SK-N-SH (cell line): ENCODE measurements around the gene CHPF. TPM values are rescaled to one million over a fixed set of nuclear protein-coding genes. Genes with fewer than 3 reads are reported as not detected.

Experiments
- CTCF ChIA-PET: fragments of 300-600, 350-600 bp; formaldehyde crosslinking; extraction: SDS; loops from one replicate; lab custom pipeline; 2021; lab: Yijun Ruan, JAX
- POLR2A ChIA-PET: fragments of 350-600 bp; sonication (Branson Sonifier 250); formaldehyde crosslinking; extraction: SDS; loops from one replicate; lab custom pipeline; 2020; ENCODE audit warnings: antibody characterized with exemption, inconsistent platforms; lab: Yijun Ruan, JAX
- DNase-seq: peaks from one replicate; pipeline ENCODE4 v3.0.0; 2012
- H2AFZ ChIP-seq: fragments of 200-600 bp; sonication (generic); 2 replicates; pipeline ENCODE4 v1.8.1; 2016; ENCODE audit warnings: antibody characterized with exemption, mild to moderate bottlenecking, low read depth
- H3F3A ChIP-seq: fragments of 200-600 bp; sonication (generic); replicated peaks from 2 replicates; pipeline ENCODE3; 2016; ENCODE audit warnings: antibody characterized with exemption, mild to moderate bottlenecking; ENCODE audit not compliant: insufficient read depth
- H3K27ac ChIP-seq, 2 experiments: fragments of 200-500 bp in 1 of 2; fragments of 200-600 bp in 1 of 2; sonication (Bioruptor generic) in 1 of 2; sonication (generic), shearing (Covaris generic) in 1 of 2; 2 replicates each; pipeline versions ENCODE4 v1.5.1 to v1.6.1; 2014 to 2016; ENCODE audit warnings: low read depth in 2 of 2, inconsistent platforms in 1 of 2, low read length in 1 of 2, mild to moderate bottlenecking in 1 of 2, mixed read lengths in 1 of 2
- H3K27me3 ChIP-seq: fragments of 200-600 bp; sonication (generic), shearing (Covaris generic); 2 replicates; pipeline ENCODE4 v1.6.1; 2016; ENCODE audit warnings: mixed run types; ENCODE audit not compliant: insufficient read depth
- H3K36me3 ChIP-seq, 2 experiments: fragments of 200-500 bp in 1 of 2; fragments of 200-600 bp in 1 of 2; sonication (Bioruptor generic) in 1 of 2; sonication (generic) in 1 of 2; replicated peaks in 1 of 2; 2 replicates each; pipeline versions ENCODE3 to v1.5.1; 2014 to 2016; ENCODE audit warnings: low read length in 1 of 2, mild to moderate bottlenecking in 1 of 2; ENCODE audit not compliant: insufficient read depth in 2 of 2, control insufficient read depth in 1 of 2
- H3K4me1 ChIP-seq, 2 experiments: fragments of 200-500 bp in 1 of 2; fragments of 200-600 bp in 1 of 2; sonication (Bioruptor generic) in 1 of 2; sonication (generic), shearing (Covaris generic) in 1 of 2; 2 replicates each; pipeline versions ENCODE4 v1.5.1 to v1.6.1; 2014 to 2016; ENCODE audit warnings: low read depth in 1 of 2, low read length in 1 of 2, mixed run types in 1 of 2; ENCODE audit not compliant: insufficient read depth in 2 of 2, control insufficient read depth in 1 of 2
- H3K4me2 ChIP-seq: fragments of 200-600 bp; sonication (generic), shearing (Covaris generic); 2 replicates; pipeline ENCODE4 v1.6.1; 2017; ENCODE audit warnings: mixed run types
- H3K4me3 ChIP-seq, 2 experiments: fragments of 200-500 bp in 1 of 2; fragments of 200-600 bp in 1 of 2; sonication (Bioruptor generic) in 1 of 2; sonication (generic), shearing (Covaris generic) in 1 of 2; 2 replicates each; pipeline versions ENCODE4 v1.5.1 to v1.8.1; 2014 to 2016; ENCODE audit warnings: low read depth in 2 of 2, inconsistent platforms in 1 of 2, low read length in 1 of 2, mild to moderate bottlenecking in 1 of 2, mixed read lengths in 1 of 2, moderate library complexity in 1 of 2
- H3K79me2 ChIP-seq: fragments of 200-600 bp; sonication (generic); 2 replicates; pipeline ENCODE4 v1.8.1; 2017; ENCODE audit warnings: mild to moderate bottlenecking; ENCODE audit not compliant: insufficient read depth
- H3K9ac ChIP-seq: fragments of 200-600 bp; sonication (generic); 2 replicates; pipeline ENCODE4 v1.6.1; 2017; ENCODE audit warnings: mixed run types
- H3K9me2 ChIP-seq: fragments of 200-600 bp; sonication (generic); 2 replicates; pipeline ENCODE4 v1.6.1; 2017; ENCODE audit warnings: mixed run types
- H3K9me3 ChIP-seq: fragments of 200-600 bp; sonication (generic); 2 replicates; pipeline ENCODE4 v1.6.1; 2017; ENCODE audit warnings: mixed run types, mild to moderate bottlenecking, moderate library complexity
- H4K20me1 ChIP-seq: fragments of 200-600 bp; sonication (generic); 2 replicates; pipeline ENCODE4 v1.6.1; 2017; ENCODE audit warnings: mild to moderate bottlenecking, mixed run types; ENCODE audit not compliant: insufficient read depth
- CHD2 ChIP-seq: fragments of 150-350 bp; IDR thresholded peaks from 2 replicates; pipeline ENCODE4 v1.6.1; 2018; ENCODE audit warnings: low read length; ENCODE audit not compliant: partially characterized antibody
- ELF1 ChIP-seq: IDR thresholded peaks from 2 replicates; pipeline ENCODE4 v1.4.0; 2012
- EZH2phosphoT487 ChIP-seq: fragments of 200-600 bp; sonication (generic); IDR thresholded peaks from 2 replicates; pipeline ENCODE4 v1.6.1; 2017; ENCODE audit warnings: low read depth, mixed run types, mild to moderate bottlenecking, antibody characterized with exemption, moderate library complexity, borderline replicate concordance
- FOXJ3 ChIP-seq: sonication (generic); formaldehyde crosslinking; IDR thresholded peaks from 2 replicates; pipeline ENCODE4 v1.5.1; 2020; ENCODE audit warnings: mild to moderate bottlenecking, missing genetic modification reagents
- GATA2 ChIP-seq: sonication (generic); formaldehyde crosslinking; IDR thresholded peaks from 2 replicates; pipeline ENCODE4 v1.5.0; 2020; ENCODE audit warnings: mild to moderate bottlenecking, missing genetic modification reagents
- JUND ChIP-seq: IDR thresholded peaks from 2 replicates; pipeline ENCODE4 v1.4.0; 2012
- NFIC ChIP-seq: IDR thresholded peaks from 2 replicates; pipeline ENCODE4 v1.4.0; 2012; ENCODE audit warnings: borderline replicate concordance
- NRF1 ChIP-seq: IDR thresholded peaks from 2 replicates; pipeline ENCODE4 v1.6.1; 2012; ENCODE audit warnings: low read depth, mild to moderate bottlenecking, low read length
- POLR2AphosphoS5 ChIP-seq: IDR thresholded peaks from 2 replicates; pipeline ENCODE4 v1.6.1; 2012; ENCODE audit warnings: low read depth, low read length
- RCOR1 ChIP-seq: fragments of 150-350 bp; IDR thresholded peaks from 2 replicates; pipeline ENCODE4 v1.6.1; 2017; ENCODE audit warnings: antibody characterized with exemption, low read length
- RFX5 ChIP-seq: IDR thresholded peaks from 2 replicates; pipeline ENCODE4 v1.6.1; 2012; ENCODE audit warnings: mild to moderate bottlenecking, improper control_type of control experiment, low read length
- RXRA ChIP-seq: IDR thresholded peaks from 2 replicates; pipeline ENCODE4 v1.4.0; 2012; ENCODE audit warnings: low read depth, mild to moderate bottlenecking, borderline replicate concordance
- SIN3A ChIP-seq: IDR thresholded peaks from 2 replicates; pipeline ENCODE4 v1.6.1; 2012; ENCODE audit warnings: low read depth, mild to moderate bottlenecking, low read length, moderate library complexity, borderline replicate concordance
- USF1 ChIP-seq: IDR thresholded peaks from 2 replicates; pipeline ENCODE4 v1.4.0; 2012; ENCODE audit warnings: low read depth, borderline replicate concordance
- USF2 ChIP-seq: fragments of 150-350 bp; IDR thresholded peaks from 2 replicates; pipeline ENCODE4 v1.6.1; 2017; ENCODE audit warnings: antibody characterized with exemption, low read length, low read depth, borderline replicate concordance
- WGBS: methylation state at CpG from one replicate; pipeline ENCODE4 v1.1.6; 2017; ENCODE audit warnings: low lambda C conversion rate; 5-methylcytosine and 5-hydroxymethylcytosine counted together
- polyA plus RNA-seq, 3 experiments: library from polyadenylated mRNA; depleted of rRNA; stranded (reverse); fragments of >200 nt; gene quantifications; 2 replicates each; pipeline ENCODE4 v1.2.3, GENCODE V29; 2012
- TF ChIP-seq, protein P1 (sequence below): IDR thresholded peaks from 2 replicates; pipeline ENCODE4 v1.4.0; 2012; ENCODE audit warnings: low read depth
- TF ChIP-seq, protein P2 (sequence below): fragments of 200-600 bp; sonication (generic); IDR thresholded peaks from 2 replicates; pipeline ENCODE4 v1.6.1; 2017; ENCODE audit warnings: antibody characterized with exemption, mild to moderate bottlenecking, moderate library complexity
- TF ChIP-seq, protein P3 (sequence below): fragments of 150-350 bp; IDR thresholded peaks from 2 replicates; pipeline ENCODE4 v1.6.1; 2016; ENCODE audit warnings: mild to moderate bottlenecking, low read depth, low read length

The CHPF gene
- polyA plus RNA-seq, 1 of the 3 experiments (the other 2 are of a cell fraction): 141 TPM

- H2AFZ ChIP-seq: no peak overlapping the region
- WGBS: 82% methylated on average over 3 of the region's 10 CpGs
- peaks cover 2 to 20% of the 10 kb centered on the region in 2 experiments; a peak in 2 of 4 replicates for H3K4me1 ChIP-seq
- H3K79me2 ChIP-seq: no peaks in the 10 kb centered on the region
- POLR2A ChIA-PET: interaction anchor here (1.4 kb wide), 1 partner anchor 36 kb away, joined by 4 read pairs; no protein-coding TSS in a partner anchor
- no peaks in the 10 kb centered on the region for H3K9me2 ChIP-seq
- CTCF ChIA-PET: interaction anchor here (1.1 to 62.1 kb wide), 7 partner anchors 4 to 87 kb away, joined by 3 to 2824 read pairs (median 8); partner anchors contain the start of genes ASIC4, CHPF, GMPPA and TMEM198
- no peaks in the 10 kb centered on the region for H3K9me3 ChIP-seq
- H3K9ac ChIP-seq: no peak overlapping the region
- no peak for DNase-seq
- H3K4me3 ChIP-seq: no peak overlapping the region
- H4K20me1 ChIP-seq: no peaks in the 10 kb centered on the region
- H3K36me3 ChIP-seq: peaks cover 6 to 23% of the 10 kb centered on the region in 2 experiments
- no peak overlapping the region for H3K27ac ChIP-seq
- no peak overlapping the region for H3K4me2 ChIP-seq
- no peak for TF ChIP-seq FOXJ3 (CRISPR knock-in tag)
- TF ChIP-seq, protein P1, sequence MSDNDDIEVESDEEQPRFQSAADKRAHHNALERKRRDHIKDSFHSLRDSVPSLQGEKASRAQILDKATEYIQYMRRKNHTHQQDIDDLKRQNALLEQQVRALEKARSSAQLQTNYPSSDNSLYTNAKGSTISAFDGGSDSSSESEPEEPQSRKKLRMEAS: no peak
- no peak for TF ChIP-seq SIN3A
- no peak for TF ChIP-seq EZH2phosphoT487
- TF ChIP-seq RCOR1: no peak
- no peak for TF ChIP-seq CHD2
- no peak for TF ChIP-seq RFX5
- TF ChIP-seq NFIC: no peak
- TF ChIP-seq, protein P2, sequence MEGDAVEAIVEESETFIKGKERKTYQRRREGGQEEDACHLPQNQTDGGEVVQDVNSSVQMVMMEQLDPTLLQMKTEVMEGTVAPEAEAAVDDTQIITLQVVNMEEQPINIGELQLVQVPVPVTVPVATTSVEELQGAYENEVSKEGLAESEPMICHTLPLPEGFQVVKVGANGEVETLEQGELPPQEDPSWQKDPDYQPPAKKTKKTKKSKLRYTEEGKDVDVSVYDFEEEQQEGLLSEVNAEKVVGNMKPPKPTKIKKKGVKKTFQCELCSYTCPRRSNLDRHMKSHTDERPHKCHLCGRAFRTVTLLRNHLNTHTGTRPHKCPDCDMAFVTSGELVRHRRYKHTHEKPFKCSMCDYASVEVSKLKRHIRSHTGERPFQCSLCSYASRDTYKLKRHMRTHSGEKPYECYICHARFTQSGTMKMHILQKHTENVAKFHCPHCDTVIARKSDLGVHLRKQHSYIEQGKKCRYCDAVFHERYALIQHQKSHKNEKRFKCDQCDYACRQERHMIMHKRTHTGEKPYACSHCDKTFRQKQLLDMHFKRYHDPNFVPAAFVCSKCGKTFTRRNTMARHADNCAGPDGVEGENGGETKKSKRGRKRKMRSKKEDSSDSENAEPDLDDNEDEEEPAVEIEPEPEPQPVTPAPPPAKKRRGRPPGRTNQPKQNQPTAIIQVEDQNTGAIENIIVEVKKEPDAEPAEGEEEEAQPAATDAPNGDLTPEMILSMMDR: no peak
- TF ChIP-seq RXRA: no peak
- TF ChIP-seq, protein P3, sequence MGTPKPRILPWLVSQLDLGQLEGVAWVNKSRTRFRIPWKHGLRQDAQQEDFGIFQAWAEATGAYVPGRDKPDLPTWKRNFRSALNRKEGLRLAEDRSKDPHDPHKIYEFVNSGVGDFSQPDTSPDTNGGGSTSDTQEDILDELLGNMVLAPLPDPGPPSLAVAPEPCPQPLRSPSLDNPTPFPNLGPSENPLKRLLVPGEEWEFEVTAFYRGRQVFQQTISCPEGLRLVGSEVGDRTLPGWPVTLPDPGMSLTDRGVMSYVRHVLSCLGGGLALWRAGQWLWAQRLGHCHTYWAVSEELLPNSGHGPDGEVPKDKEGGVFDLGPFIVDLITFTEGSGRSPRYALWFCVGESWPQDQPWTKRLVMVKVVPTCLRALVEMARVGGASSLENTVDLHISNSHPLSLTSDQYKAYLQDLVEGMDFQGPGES: no peak
- TF ChIP-seq JUND: no peak
- TF ChIP-seq ELF1: no peak
- no peak for TF ChIP-seq NRF1
- TF ChIP-seq GATA2 (CRISPR knock-in tag): no peak
- no peak for TF ChIP-seq POLR2AphosphoS5
- no peak for TF ChIP-seq USF1
- no peak for TF ChIP-seq USF2
- H3F3A ChIP-seq: no peaks in the 10 kb centered on the region
- no peaks in the 10 kb centered on the region for H3K27me3 ChIP-seq
These were observed 52.9 kb downstream of the CHPF start for GRCh38 chr2:219490600-219491130.
